Frontal cortex (tissue), 4 donors: ENCODE measurements around the gene TMEM108. TPM values are rescaled to one million over a fixed set of nuclear protein-coding genes. Genes with fewer than 3 reads are reported as not detected.
A peak's percentile ranks its signal among the peaks of the same experiment; 100 is the strongest.

Experiments used
- DNase-seq, 2 donors: peaks; one replicate each; pipeline ENCODE4 v3.0.0; 2012; ENCODE audit warnings: low spot score in 2 of 2
- FAIRE-seq: peaks from 2 replicates; lab custom pipeline; 2012; peaks lifted over from hg19 to GRCh38; lab: Jason Lieb, UNC
- total RNA-seq: library from RNA; depleted of rRNA; stranded (reverse); fragments of >200 nt; gene quantifications from one replicate; pipeline ENCODE4 v1.2.3, GENCODE V29; 2014
- donor health status: control.
- donor health status: control.
- donor health status: control.

Gene TMEM108
- total RNA-seq, 1 donor from 2014 or later = 18.3 TPM

- DNase-seq (no peak), FAIRE-seq (no peak)
Measured at GRCh38 chr3:133371676-133372075, 333.5 kb downstream of the TMEM108 start.

DNA sequence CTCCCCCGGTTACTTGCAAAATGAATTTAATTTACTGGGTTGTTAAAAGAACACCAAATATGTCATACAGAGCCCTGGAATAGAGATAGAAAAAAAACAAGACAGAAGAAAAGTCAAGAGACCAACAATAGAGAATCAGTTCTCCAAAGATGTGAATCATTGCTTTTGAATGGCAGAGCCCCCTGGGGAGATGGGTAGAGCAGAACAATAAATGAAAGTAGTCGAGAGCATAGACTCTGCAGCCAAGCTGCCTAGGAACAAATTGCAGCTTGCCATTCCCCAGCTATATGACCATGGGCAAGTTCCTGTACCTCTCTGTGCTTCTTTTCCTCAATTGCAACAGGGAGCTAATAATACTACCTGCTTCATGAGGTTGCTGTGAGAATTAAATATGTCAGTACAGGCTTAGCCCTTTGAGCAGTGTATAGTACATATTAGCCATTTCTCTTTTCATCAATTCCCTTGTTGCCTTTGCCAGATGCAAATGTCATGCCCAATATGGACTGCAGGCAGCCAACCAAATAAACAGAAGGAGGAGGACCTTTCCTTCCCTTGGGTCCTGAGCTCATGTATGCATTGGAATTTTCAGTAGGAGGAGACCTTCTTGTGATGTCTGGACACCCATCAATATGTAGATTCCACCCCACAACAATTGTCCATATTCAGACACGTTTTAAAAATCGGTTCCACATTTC is 336.7 kb downstream of the TMEM108 start:
- DNase-seq = no peak
- FAIRE-seq = no peak

GRCh38 chr3:133375403-133375745 is 337.2 kb downstream of the TMEM108 start:
- no peak for DNase-seq
- no peak for FAIRE-seq

DNA sequence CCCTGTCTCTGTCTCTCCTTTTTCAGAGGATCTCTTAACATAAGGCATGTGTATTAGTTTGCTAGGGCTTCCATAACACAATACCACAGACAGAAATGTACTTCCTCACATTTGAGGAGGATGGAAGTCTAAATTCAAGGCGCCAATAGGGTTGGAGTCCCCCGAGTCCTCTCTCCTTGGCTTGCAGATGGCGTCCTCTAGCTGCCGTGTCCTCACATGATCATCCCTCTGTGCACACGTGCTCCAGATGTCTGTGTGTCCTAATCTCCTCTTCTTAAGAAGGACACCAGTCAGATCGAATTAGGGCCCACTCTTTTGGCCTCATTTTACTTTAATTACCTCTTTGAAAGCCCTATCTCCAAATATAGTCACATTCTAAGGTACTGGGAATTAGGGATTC is 338.6 kb downstream of the TMEM108 start:
- DNase-seq = no peak
- no peak for FAIRE-seq

DNA sequence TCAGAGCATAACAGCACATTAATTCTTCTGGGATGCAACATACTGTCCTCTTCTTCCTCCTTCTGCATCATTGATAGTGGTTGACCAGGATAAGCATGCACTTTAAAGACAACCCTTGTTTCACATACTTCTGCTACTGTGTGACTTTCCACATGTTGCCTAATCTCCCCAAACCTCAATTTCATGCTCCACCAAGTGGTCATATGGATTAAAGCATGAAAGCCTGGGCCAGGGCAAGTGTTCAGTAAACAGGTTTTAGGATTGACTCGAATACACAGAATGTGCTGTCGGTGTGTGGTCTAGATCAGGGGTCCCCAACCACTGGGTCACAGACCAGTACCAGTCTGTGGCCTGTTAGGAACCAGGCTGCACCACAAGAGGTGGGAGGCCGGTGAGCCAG is 339.2 kb downstream of the TMEM108 start:
- FAIRE-seq = no peak
- DNase-seq = peak; percentile 48 to 50

DNA sequence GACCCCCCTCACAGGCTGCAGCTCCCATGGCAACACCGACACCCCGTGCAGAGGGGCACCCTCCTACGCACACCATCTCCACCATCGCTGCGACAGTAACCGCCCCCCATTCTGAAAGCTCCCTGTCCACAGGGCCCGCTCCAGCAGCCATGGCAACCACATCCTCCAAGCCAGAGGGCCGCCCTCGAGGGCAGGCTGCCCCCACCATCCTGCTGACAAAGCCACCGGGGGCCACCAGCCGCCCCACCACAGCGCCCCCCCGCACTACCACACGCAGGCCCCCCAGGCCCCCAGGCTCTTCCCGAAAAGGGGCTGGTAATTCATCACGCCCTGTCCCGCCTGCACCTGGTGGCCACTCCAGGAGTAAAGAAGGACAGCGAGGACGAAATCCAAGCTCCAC is 341.7 kb downstream of the TMEM108 start:
- no peak for DNase-seq
- no peak for FAIRE-seq

- DNase-seq (no peak), FAIRE-seq (no peak)
Measured at GRCh38 chr3:133380481-133381225, 342.5 kb downstream of the TMEM108 start.

- no peak for DNase-seq
Measured at GRCh38 chr3:133381346-133382109, 343.3 kb downstream of the TMEM108 start.

DNA sequence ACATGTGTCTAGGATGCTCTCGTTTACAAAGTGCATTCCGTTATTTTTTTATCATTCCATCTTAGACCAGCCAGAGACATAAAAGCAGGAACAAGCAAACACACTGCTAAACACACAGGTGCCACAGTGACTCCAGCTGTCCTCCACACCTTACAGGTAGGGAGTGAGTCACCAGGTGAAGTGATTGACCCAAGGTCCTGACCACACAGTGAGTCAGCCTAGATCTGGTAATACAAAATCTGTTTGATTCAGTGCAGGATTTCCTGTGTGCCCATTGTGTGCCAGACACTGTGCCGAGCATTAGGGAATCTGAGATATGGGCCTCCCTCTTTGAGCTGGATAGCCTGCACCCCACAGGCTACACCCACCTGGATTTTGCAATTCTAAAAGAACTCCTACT is 345.0 kb downstream of the TMEM108 start:
- DNase-seq (no peak), FAIRE-seq (no peak)

More at GRCh38 chr3:133381346-133382109, 343.3 kb downstream of the TMEM108 start:
- no peak for FAIRE-seq

DNA sequence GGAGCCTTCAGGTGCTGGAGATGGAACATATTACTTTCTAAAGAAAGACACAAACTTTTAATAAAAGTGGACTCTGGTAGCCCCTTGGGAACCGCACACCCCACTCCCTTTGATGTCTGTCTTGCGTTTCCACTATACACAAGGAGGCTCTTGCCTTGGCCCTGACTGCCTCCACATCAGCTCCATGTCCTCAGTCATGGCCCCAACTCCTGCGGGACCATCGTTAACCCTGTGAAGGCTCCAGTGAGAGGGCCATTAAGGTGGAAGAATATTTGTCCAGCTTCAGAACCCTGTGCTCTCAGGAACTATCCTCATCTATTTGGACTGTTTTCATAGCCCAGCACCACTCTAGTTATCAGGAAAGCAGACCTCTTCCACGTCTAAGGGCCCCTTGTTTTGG is 345.6 kb downstream of the TMEM108 start:
- no peak for FAIRE-seq

GRCh38 chr3:133384331-133385027 is 346.3 kb downstream of the TMEM108 start:
- DNase-seq (peak; percentile 54 to 69), FAIRE-seq (no peak)

More for the DNA sequence above, 345.6 kb downstream of the TMEM108 start:
- DNase-seq = no peak

GRCh38 chr3:133386876-133387275 is 348.7 kb downstream of the TMEM108 start:
- FAIRE-seq (no peak), DNase-seq (no peak)

GRCh38 chr3:133387341-133387740 is 349.1 kb downstream of the TMEM108 start:
- DNase-seq = no peak
- no peak for FAIRE-seq

DNA sequence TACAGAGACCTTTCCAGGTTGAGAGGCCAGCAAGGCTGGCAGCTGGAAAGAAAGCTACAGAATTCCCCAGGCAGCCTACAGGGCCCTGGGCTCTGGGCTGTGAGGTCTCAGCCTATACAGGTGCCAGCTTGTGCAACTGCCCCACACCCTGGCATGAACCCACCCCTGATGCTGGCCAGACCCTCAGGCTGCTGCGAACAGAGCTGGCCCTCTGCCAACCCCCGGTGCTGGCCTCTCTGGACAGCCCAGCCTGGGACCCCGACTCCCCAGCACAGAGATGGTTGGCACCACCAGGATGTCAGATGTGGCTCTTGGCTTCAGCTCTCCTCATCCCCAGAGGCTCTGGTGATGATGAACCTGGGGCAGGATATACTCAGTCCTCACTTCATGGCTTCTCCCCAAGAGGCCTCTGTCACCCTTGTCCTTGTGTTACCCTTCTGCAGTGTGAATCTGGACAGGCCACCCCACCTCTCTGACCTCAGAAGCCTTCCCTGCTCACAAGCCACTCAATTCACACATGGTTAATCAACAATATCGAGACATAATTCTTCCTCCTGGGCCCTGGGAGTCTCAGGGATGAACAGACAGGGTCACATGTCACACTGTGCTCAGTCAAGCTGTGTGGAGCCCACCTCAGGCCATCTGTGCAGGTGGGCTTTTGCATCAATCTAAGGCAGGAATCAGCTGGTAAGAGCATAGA is 350.7 kb downstream of the TMEM108 start:
- FAIRE-seq = no peak

GRCh38 chr3:133390715-133391114 is 352.5 kb downstream of the TMEM108 start:
- FAIRE-seq = no peak
- no peak for DNase-seq

More for the DNA sequence above, 350.7 kb downstream of the TMEM108 start:
- no peak for DNase-seq

- FAIRE-seq = no peak
Measured at GRCh38 chr3:133393204-133393603, 355.0 kb downstream of the TMEM108 start.

DNA sequence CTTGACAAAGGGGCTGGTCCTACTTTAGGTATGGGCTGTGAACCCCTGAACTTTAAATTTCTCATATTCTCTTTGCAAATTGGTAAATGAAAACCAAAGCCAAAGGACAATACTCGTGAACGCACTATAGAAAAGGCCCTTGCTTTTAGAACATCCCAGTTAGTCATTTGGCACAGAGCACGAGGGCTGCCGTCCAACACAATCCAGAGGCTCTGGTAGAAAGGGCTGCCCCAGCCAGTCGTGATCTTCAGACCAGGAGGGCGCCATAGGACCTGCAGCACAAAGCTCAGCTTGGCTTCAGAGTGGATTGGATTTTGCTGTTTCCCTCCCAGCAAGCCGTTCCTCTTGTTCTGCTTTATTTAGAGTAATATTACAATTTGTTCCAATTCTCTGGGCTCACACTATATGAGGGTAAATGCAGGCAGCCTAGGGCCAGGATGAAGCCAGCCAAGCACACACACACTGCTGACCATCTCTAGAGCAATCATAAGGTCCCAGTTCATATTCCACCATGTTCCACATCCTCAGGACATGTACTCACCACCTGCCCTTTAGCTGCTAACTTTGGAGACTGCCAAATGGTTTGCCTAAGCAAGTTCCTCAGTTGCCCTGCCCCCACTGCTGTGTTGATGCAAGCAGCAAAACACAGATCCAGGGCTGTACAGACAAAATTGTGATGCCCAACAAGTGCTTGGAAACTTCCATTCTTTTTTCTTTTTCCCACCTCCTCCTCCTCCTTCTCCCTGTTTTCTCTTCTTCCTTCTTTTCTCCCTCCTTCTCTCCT is 355.7 kb downstream of the TMEM108 start:
- DNase-seq (no peak), FAIRE-seq (no peak)

More at GRCh38 chr3:133393204-133393603, 355.0 kb downstream of the TMEM108 start:
- no peak for DNase-seq

DNA sequence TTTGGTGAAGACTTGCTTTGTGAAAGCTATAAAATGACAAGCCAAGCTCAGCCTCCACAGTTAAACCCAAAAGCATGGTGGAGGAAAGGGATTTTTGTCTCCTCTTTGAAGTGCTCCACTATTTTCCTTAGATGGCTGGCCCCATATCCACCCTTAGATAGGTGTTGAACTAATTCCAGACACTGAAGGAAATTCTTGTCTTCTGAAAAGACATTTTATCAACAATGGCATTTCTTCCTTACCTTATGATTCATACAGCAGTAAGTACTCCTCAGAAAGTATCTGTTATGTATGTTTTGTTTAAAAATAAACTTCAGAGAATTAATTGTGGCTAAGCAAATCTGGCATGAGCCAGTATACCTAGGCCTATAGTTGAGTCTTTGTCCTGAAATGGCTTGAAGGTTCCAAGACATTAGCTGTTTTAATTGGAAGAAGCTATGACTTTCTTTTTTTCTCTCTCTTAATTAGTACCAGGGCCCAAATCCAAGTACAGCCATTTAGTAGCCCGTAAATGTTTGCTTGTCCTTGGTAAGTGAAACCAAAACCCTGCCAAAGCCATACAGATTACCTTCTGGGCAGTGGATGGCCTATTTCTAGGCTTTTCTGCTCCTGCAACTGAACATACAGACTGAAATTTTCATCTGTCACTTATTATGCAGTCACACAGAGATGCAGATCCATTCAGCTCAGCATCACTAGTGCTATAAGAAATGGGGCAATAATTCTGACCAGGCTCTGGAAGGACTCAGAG is 356.5 kb downstream of the TMEM108 start:
- DNase-seq (no peak), FAIRE-seq (no peak)
